ENCODE data around the gene CHM. TPM values are rescaled to one million over a fixed set of nuclear protein-coding genes. Genes with fewer than 3 reads are reported as not detected.

CHM gene
- total and polyA plus RNA-seq, 2 experiments from 2014 or later: 19.0 to 19.1 TPM

- DNase-seq (ENCODE audit: low spot score) (no peak), ATAC-seq (no peak)
- Mint-ChIP-seq H3K4me3 (no peak overlapping the region), H3K27ac (no peak overlapping the region), H3K27me3 (ENCODE audit: insufficient read depth, low read depth, poor library complexity) (no peaks in the 10 kb centered on the region), H3K9me3 (no peaks in the 10 kb centered on the region), H3K4me1 (peaks cover 13% of the 10 kb centered on the region; the same call in 2 of the 3 replicates), H3K36me3 (ENCODE audit: low read depth) (peaks cover 6% of the 10 kb centered on the region; the same call in 1 of the 3 replicates)
- H3K79me2 ChIP-seq (replicated peaks; ENCODE audit: insufficient read depth): no peaks in the 10 kb centered on the region
- peaks cover 11% of the 10 kb centered on the region; the same call in 1 of the 2 replicates for H3K4me1 ChIP-seq (ENCODE audit: insufficient read depth)
- no peak overlapping the region for H3K4me2 ChIP-seq
- no peaks in the 10 kb centered on the region for H3K27me3 ChIP-seq (ENCODE audit: insufficient read depth)
- H3K36me3 ChIP-seq (ENCODE audit: insufficient read depth): no peaks in the 10 kb centered on the region
- no peak overlapping the region for H2AFZ ChIP-seq
- no peaks in the 10 kb centered on the region for H3F3A ChIP-seq (replicated peaks; ENCODE audit: low read depth)
- TF ChIP-seq EZH2phosphoT487 (IDR thresholded peaks at IDR 0.05; ENCODE audit: unreplicated experiment) (no peak), REST (IDR thresholded peaks at IDR 0.05; ENCODE audit: unreplicated experiment) (no peak)
- no peaks in the 10 kb centered on the region for H3K9me2 ChIP-seq (ENCODE audit: insufficient read depth)
- no peaks in the 10 kb centered on the region; the same call in 1 of the 2 replicates for H4K20me1 ChIP-seq (replicated peaks; ENCODE audit: insufficient read depth)
- H3K4me3 ChIP-seq: no peak overlapping the region
- H3K27ac ChIP-seq (ENCODE audit: low read depth): no peak overlapping the region
Measured at GRCh38 chrX:85930099-85930498, 117.3 kb downstream of the CHM start.

GRCh38 chrX:85928606-85929005 is 118.8 kb downstream of the CHM start:
- Histone ChIP-seq H3K79me2 (replicated peaks; ENCODE audit: insufficient read depth) (no peaks in the 10 kb centered on the region), H3K9me2 (ENCODE audit: insufficient read depth) (no peaks in the 10 kb centered on the region), H3K27ac (ENCODE audit: low read depth) (no peak overlapping the region), H3K36me3 (ENCODE audit: insufficient read depth) (no peaks in the 10 kb centered on the region), H4K20me1 (replicated peaks; ENCODE audit: insufficient read depth) (no peaks in the 10 kb centered on the region; the same call in 1 of the 2 replicates), H3K4me3 (no peak overlapping the region), H3K4me2 (no peak overlapping the region), H3K27me3 (ENCODE audit: insufficient read depth) (no peaks in the 10 kb centered on the region), H2AFZ (no peak overlapping the region), H3F3A (replicated peaks; ENCODE audit: low read depth) (no peaks in the 10 kb centered on the region), H3K4me1 (ENCODE audit: insufficient read depth) (peaks cover 11% of the 10 kb centered on the region; the same call in 1 of the 2 replicates)
- TF ChIP-seq EZH2phosphoT487 (IDR thresholded peaks at IDR 0.05; ENCODE audit: unreplicated experiment) (no peak), JUNB (IDR thresholded peaks at IDR 0.05; ENCODE audit: unreplicated experiment) (no peak), ZNF331 (CRISPR knock-in tag; IDR thresholded peaks at IDR 0.05; ENCODE audit: low read depth) (no peak)
- Mint-ChIP-seq H3K9me3 (no peaks in the 10 kb centered on the region), H3K4me3 (no peak overlapping the region), H3K27ac (no peak overlapping the region), H3K27me3 (ENCODE audit: insufficient read depth, low read depth, poor library complexity) (no peaks in the 10 kb centered on the region), H3K4me1 (peaks cover 13% of the 10 kb centered on the region; the same call in 2 of the 3 replicates), H3K36me3 (ENCODE audit: low read depth) (no peaks in the 10 kb centered on the region)
- ATAC-seq: no peak
- DNase-seq (ENCODE audit: low spot score): no peak

- no peak overlapping the region for H3K4me2 ChIP-seq
- no peak for TF ChIP-seq JUNB (IDR thresholded peaks at IDR 0.05; ENCODE audit: unreplicated experiment)
- TF ChIP-seq ETS1 (IDR thresholded peaks at IDR 0.05): no peak
Measured at GRCh38 chrX:85927740-85928139, 119.6 kb downstream of the CHM start.

More at GRCh38 chrX:85927740-85928139, 119.6 kb downstream of the CHM start:
- H3K27ac Mint-ChIP-seq: no peak overlapping the region
- Histone ChIP-seq H3K36me3 (ENCODE audit: insufficient read depth) (no peaks in the 10 kb centered on the region), H3F3A (replicated peaks; ENCODE audit: low read depth) (no peaks in the 10 kb centered on the region), H4K20me1 (replicated peaks; ENCODE audit: insufficient read depth) (no peaks in the 10 kb centered on the region; the same call in 1 of the 2 replicates), H3K4me3 (no peak overlapping the region), H3K79me2 (replicated peaks; ENCODE audit: insufficient read depth) (no peaks in the 10 kb centered on the region), H3K27me3 (ENCODE audit: insufficient read depth) (no peaks in the 10 kb centered on the region), H2AFZ (no peak overlapping the region), H3K27ac (ENCODE audit: low read depth) (no peak overlapping the region), H3K4me1 (ENCODE audit: insufficient read depth) (peaks cover 11% of the 10 kb centered on the region; the same call in 1 of the 2 replicates), H3K9me2 (ENCODE audit: insufficient read depth) (no peaks in the 10 kb centered on the region)
- no peaks in the 10 kb centered on the region for H3K27me3 Mint-ChIP-seq (ENCODE audit: insufficient read depth, low read depth, poor library complexity)
- H3K9me3 Mint-ChIP-seq: no peaks in the 10 kb centered on the region
- ATAC-seq: no peak
- peaks cover 13% of the 10 kb centered on the region; the same call in 2 of the 3 replicates for H3K4me1 Mint-ChIP-seq
- no peak for DNase-seq (ENCODE audit: low spot score)
- H3K36me3 Mint-ChIP-seq (ENCODE audit: low read depth): no peaks in the 10 kb centered on the region
- H3K4me3 Mint-ChIP-seq: no peak overlapping the region
